Islet of Langerhans (tissue), 1 donor: Measurements from ENCODE around the gene TNXB.
"Not testable (repeated sequence)": the region's sequence is repeated elsewhere in the genome, so short reads cannot be mapped to it uniquely, and the experiment has no call there.

ENCODE experiments used
- FAIRE-seq: peaks from one replicate; lab custom pipeline; 2011; peaks lifted over from hg19 to GRCh38; lab: Jason Lieb, UNC

Gene TNXB

DNA sequence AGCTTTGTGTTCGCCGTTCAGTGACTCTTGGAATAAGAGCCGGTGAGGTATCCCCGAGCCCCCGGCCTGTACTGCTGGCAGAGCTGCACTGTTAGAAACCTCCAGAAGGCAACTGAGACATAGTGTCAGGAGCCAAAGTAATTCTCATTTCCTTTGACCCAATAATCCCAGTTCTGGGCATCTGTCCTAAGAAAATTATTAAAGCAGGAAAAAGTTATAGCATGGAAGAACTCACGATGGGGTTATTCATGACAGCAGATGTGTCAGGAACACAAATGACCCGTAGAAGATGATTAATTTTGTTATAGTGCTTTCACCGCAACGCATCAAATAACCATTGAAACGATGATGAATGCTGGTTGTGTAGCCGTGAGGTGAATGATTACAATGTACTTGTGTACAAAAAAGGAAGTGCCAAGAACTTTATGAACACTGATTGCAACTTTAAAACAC lies 50.6 kb downstream of the TNXB start:
- FAIRE-seq = no peak

DNA sequence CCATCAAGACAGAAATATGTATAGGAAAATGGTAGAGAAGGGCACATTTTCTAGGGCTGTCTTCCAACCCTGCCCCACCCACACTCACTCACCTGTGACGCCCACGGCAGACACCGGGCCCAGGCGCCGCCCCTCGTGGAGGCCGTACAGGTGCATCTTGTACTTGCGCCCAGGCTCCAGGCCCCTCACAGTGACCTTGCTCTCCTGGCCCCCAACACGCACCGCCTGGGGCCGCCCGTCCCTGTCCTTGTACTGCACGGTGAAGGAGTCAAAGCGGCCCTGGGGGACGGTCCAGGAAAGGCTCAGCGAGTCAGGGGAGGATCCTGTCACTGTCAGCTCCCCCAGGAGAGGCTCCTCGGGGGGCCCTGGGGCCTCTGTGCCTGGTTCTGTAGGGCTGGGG lies 51.2 kb downstream of the TNXB start:
- no peak for FAIRE-seq

DNA sequence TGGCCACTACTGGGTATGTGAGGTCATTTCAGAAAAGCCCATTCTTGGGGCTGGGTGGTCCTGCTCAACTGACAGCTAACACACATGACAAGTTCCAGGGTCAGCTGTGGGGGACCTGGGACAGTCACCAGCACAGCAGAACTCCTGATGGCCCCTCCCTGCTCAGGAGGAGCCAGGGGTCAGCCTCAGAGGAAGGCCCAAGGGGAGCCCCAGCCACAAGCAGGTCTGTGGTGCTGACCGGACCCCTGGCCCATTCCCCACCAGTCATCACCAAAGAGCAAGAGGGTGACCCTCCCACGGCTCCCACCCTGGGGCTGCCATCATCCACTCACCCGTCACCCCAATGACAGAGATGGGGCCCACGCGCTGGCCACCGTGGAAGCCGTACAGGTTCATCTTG lies 52.9 kb downstream of the TNXB start:
- FAIRE-seq = no peak

DNA sequence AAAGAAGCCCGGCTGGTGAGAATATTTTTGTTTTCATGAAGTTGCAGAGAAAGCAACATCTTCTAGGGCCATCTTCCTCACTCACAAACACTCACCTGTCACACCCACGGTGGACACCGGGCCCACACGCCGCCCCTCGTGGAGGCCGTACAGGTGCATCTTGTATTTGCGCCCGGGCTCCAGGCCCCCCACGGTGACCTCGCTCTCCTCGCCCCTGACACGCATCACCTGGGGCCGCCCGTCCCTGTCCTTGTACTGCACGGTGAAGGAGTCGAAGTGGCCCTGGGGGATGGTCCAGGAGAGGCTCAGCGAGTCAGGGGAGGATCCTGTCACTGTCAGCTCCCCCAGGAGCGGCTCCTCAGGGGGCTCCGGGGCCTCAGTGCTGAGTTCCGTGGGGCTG lies 53.4 kb downstream of the TNXB start:
- not testable (repeated sequence) for FAIRE-seq

DNA sequence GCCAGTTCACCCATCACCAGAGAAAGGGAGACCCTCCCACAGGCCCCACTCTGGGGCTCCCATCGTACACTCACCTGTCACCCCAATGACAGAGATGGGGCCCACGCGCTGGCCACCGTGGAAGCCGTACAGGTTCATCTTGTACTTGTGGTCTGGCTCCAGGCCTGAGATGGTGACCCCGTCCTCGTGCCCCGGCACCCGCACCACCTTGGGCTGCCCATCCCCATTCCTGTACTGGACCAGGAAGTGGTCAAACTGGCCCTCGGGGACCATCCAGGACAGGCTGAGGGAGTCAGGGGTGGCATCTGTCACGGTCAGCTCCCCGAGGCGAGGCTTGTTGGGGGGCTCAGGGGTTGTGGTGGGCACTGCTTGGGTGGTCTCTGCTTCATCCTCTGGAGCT lies 55.8 kb downstream of the TNXB start:
- FAIRE-seq = not testable (repeated sequence)

DNA sequence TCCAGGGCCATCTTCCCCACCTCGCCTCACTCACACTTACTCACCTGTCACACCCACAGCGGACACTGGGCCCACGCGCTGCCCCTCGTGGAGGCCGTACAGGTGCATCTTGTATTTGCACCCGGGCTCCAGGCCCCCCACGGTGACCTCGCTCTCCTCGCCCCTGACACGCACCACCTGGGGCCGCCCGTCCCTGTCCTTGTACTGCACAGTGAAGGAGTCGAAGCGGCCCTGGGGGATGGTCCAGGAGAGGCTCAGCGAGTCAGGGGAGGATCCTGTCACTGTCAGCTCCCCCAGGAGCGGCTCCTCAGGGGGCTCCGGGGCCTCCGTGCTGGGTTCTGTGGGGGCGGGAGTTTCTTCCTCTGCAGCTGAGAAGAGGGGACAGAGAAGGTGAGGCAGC lies 56.5 kb downstream of the TNXB start:
- FAIRE-seq = not testable (repeated sequence)

DNA sequence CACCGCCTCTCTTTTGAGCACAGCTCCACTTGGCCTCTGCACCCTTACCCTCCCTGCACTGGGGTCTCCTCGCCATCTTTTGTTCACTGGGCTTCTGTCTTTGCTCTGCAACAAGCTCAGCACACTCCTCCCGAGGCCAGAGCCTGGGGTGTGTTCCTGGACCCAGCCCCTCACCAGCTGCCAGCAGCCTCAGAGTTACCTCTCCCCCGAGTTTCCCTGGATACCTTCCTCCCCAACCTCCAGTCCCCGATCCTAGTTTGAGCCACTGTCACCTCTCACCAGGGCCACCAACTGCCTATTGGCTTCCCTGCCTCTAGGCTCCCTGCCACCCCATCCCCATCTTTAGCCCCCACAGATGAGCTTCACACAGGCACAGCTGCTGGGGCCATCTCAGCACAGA lies 58.6 kb downstream of the TNXB start:
- FAIRE-seq = no peak

DNA sequence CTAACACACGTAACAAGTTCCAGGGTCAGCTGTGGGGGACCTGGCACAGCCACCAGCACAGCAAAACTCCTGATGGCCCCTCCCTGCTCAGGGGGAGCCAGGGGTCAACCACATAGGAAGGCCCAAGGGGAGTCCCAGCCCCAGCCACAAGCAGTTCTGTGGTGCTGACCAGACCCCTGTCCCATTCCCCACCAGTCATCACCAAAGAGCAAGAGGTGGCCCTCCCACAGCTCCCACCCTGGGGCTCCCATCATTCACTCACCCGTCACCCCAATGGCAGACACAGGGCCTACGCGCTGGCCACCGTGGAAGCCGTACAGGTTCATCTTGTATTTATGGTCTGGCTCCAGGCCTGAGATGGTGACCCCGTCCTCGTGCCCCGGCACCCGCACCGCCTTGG lies 59.4 kb downstream of the TNXB start:
- not testable (repeated sequence) for FAIRE-seq

DNA sequence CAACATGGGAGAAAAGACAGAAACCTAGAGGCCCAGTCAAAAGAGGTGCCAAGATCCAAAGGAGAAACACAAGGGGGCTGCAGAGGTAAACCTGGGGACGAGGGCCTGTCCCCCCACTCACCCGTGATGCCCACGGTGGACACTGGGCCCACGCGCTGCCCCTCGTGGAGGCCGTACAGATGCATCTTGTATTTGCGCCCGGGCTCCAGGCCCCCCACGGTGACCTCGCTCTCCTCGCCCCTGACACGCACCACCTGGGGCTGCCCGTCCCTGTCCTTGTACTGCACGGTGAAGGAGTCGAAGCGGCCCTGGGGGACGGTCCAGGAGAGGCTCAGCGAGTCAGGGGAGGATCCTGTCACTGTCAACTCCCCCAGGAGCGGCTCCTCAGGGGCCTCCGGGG lies 60.0 kb downstream of the TNXB start:
- FAIRE-seq = not testable (repeated sequence)

DNA sequence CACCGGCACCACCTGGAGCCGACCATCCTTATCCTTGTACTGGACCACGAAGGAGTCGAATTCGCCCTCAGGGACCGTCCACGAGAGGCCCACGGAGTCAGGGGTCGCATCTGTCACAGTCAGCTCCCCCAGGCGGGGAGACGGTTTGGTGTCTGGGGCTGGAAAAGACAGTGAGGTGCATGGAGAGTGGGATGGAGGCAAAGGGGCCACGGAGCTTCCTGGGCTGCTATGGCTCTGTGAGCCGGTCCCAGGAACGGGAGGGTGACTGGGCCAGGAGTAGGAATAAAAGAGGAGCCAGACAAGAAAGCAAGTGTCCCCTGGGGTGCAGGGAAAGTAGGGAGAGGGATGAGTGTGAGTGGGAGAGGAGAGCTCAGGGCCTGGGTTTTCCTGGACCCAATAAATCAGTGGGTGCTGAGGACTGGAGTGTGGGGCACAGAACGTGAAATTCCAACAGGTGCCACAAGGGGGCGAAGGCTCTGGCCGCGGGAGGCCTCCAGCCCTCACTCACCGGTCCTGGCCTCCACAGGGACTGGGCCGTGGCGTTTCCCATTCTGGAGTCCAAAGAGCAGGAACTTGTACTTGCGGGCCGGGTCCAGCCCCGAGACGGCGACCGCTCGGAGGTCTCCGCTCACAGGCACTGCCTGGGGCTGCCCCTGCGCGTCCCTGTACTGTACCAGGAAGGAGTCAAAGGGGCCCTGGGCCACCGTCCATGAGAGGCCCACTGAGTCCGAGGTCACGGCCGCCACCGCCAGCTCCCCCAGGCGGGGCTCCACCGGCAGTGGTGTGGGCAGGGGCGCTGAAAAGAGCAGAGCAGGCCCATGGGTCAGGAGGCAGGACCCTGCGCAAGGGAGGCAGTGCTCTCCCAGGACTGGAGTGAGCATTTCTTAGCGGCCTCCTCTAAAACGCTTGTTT lies 61.0 kb downstream of the TNXB start:
- no peak for FAIRE-seq

DNA sequence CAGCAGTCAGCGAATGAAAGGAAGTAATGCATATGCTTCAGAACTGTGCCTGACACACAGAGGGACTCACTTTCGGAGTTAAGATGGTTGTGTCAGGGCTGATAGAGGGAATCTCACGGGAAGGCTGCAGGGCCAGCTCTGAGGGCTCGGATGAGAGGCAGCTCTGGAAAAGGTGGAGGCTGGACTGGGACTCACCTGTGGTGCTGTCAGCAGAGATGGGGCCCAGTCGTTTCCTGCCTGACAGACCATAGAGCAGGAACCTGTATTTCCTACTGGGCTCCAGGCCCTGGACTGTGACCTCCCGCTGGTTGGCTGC lies 61.6 kb downstream of the TNXB start:
- no peak for FAIRE-seq

DNA sequence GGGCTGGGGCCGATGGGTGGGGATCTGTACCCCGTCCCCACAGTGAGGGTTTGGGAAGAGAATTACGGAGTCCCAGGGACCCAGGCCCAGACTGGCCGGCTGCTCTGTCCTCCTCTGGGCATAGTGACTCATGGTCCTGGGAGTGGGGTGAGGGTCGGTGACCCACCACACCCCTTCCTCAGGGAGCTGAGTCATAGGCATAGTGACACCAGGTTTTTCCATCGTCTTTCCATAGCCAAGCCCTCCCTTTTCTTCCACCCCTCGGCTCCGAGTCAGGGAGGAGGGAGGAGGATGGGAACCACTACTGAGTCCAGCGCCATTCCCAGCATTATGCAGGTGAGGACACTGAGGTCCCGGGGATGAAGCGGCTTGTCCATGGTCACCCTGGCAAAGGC lies 62.1 kb downstream of the TNXB start:
- FAIRE-seq = no peak

DNA sequence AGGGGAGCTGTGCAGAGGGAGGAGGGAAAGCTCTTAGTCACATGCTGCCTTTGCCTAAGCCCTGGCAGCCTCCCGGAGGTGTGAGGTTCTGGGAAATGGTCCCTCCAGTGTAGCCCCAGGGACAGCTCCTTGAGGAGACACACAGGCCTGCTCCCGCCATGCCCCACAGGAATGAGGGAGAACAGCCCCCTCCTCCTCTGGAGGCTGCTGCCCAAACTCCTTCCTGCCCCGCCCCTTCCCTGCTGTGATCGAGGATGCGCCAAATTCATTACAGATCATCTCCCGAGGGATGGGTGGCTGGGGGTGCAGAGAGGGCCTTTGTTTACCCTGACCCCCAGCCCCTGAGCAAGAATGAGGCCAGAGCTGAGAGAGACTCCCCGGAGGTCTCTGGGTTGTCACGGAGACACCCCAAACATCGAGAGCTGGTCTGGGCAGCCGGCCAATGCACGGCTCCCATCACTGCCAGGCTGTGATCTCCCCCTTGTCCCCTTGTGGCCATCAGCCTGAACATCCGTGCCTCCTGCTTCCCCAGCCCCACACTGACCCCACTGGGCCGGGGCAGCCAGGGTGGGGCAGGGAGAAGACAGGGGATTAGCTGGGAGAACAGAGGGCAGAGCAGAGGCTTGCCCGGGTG lies 62.6 kb downstream of the TNXB start:
- FAIRE-seq = no peak

DNA sequence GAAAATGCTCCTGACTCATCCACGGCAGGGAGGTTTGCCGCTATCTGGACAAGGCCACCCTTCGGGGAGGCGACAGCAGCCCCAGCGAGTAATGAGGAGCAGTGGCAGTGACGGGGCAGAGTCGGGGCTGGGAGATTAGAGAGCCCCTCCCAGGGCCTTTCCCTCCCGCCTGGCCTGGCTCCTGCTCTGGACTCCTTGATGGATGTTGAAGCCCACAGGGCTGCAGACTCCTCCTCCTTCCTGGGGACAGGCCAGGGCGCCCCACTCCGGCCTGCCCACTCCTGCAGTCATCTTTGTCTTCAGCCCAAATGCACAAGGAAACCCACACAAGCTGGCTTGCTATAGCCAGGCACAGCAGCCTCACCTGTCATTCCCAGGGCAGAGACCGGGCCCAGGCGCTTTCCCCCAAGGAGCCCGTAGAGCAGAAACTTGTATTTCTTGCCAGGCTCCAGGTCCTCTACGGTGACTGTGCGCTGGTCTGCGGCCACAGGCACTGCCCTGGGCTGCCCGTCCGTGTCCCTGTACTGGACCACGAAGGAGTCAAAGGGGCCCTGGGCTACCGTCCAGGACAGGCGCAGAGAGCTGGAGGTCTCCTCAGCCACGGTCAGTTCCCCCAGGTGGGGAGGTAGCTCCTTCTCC lies 63.2 kb downstream of the TNXB start:
- FAIRE-seq = no peak

DNA sequence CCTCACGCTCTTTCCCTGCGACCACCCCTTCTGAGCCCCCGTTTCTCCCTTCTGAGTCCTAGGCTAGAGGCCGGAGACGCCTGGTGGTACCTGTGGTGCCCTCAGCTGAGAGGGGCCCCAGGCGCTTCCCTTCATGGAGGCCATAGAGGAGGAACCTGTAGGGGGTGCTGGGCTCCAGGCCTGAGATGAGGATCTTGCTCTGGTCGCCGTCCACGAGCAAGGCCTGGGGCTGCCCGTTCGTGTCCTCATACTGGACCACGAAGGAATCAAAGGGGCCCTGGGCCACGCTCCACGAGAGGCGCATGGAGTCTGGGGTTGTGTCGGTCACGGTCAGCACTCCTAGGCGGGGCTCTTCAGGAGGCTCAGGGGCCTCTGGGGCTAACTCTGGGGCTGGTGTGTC lies 64.2 kb downstream of the TNXB start:
- not testable (repeated sequence) for FAIRE-seq

DNA sequence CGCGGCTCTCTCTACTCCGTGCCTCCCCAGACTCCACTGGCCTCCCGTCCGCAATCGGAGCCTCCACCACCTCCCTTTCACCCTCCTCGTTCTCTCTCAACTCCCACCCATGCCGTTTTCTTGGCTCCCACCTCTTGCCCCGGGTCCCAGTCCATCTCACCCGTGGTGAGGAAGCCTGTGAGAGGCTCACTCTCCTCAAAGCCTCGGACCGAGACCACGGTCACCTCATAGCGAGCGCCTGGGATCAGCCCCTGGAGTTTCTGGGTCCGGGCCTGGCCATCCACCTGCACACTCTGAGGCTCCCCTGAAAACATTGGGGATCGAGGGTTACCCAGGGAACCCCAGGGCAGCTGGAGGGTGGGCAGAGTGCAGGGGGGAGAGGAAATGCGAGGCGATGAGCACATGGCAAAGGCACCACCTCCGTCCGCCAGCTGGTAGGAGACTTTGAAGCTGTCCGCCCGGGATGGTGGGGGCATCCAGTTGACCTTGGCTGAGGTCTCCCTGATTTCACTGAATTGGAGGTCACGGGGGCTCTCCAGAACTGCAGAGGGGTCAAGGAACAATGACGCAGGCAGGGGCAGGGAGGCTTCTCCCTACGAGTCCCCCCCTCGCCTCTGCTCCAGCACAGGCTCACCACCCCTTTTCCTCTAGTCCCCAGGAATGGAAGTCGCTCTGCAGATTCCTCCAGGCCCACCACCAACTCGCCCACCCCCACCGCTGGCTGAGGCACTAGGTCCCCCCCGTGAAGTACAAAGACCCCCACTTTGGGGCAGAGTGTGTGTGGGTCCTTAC lies 65.4 kb downstream of the TNXB start:
- FAIRE-seq = not testable (repeated sequence)

DNA sequence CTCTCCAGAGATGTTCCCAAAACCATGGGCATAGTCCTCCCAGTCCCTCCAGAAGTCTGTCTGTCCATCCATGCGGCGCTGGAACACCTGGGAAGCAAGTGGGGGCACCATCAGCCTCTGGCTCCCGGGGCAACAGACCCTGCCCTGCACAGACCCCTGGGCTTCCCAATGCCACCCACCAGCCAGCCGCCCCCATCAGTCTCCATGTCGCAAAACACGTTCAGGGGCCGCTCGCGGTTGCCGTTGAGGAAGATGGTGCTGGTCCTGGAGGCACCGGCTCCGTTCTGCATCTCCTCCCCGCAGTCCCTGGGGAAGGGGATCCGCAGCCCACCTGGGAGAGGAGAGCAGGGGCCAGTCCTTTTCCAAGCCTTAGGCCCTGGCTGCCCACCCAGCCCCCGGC lies 66.9 kb downstream of the TNXB start:
- FAIRE-seq = not testable (repeated sequence)

DNA sequence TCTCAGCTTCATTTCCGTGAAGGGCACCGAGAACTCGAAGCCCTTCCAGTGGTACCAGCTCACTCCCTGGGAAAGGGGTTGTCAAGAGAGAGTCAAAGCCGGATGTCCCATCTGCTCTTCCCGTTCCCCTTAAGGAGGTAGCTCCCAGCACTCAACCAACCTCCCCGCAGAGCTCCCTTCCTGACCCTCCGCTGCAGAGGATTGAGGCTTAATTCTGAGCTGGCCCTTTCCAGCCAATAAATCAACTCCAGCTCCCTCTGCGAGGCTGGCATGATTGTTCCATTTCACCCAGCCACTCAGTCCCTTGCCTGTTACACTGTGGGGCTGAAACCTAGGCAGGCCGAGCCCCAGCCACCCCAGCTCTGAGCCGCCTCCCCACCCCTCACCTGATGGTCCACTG lies 67.8 kb downstream of the TNXB start:
- FAIRE-seq = not testable (repeated sequence)

DNA sequence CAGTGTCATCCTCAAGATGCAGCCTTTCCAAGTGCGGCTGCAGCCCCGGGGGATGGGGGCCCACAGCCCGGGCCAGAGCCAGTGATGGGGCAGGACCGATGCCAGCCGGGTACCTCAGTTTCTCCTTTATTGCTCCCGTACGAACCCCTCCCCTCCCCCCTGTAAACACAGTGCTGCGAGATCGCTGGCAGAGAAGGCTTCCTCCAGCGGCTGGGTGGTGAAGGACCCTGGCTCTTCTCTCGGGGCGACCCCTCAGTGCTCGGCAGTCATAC lies 68.2 kb downstream of the TNXB start:
- not testable (repeated sequence) for FAIRE-seq

DNA sequence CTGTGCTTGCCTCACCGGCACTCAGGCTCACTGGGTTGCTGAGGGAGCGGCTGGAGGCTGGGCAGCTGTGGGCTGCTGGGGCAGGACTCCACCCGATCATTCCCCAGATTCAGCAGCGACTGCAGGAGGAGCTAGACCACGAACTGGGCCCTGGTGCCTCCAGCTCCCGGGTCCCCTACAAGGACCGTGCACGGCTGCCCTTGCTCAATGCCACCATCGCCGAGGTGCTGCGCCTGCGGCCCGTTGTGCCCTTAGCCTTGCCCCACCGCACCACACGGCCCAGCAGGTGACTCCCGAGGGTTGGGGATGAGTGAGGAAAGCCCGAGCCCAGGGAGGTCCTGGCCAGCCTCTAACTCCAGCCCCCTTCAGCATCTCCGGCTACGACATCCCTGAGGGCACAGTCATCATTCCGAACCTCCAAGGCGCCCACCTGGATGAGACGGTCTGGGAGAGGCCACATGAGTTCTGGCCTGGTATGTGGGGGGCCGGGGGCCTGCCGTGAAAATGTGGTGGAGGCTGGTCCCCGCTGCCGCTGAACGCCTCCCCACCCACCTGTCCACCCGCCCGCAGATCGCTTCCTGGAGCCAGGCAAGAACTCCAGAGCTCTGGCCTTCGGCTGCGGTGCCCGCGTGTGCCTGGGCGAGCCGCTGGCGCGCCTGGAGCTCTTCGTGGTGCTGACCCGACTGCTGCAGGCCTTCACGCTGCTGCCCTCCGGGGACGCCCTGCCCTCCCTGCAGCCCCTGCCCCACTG lies 68.7 kb downstream of the TNXB start:
- not testable (repeated sequence) for FAIRE-seq

DNA sequence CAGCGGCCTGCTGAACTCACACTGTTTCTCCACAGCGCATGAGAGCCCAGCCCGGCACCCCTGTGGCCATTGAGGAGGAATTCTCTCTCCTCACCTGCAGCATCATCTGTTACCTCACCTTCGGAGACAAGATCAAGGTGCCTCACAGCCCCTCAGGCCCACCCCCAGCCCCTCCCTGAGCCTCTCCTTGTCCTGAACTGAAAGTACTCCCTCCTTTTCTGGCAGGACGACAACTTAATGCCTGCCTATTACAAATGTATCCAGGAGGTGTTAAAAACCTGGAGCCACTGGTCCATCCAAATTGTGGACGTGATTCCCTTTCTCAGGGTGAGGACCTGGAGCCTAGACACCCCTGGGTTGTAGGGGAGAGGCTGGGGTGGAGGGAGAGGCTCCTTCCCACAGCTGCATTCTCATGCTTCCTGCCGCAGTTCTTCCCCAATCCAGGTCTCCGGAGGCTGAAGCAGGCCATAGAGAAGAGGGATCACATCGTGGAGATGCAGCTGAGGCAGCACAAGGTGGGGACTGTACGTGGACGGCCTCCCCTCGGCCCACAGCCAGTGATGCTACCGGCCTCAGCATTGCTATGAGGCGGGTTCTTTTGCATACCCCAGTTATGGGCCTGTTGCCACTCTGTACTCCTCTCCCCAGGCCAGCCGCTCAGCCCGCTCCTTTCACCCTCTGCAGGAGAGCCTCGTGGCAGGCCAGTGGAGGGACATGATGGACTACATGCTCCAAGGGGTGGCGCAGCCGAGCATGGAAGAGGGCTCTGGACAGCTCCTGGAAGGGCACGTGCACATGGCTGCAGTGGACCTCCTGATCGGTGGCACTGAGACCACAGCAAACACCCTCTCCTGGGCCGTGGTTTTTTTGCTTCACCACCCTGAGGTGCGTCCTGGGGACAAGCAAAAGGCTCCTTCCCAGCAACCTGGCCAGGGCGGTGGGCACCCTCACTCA lies 69.5 kb downstream of the TNXB start:
- not testable (repeated sequence) for FAIRE-seq
